Measurements from ENCODE around the gene BOK.
"Not testable (repeated sequence)": the region's sequence is repeated elsewhere in the genome, so short reads cannot be mapped to it uniquely, and the experiment has no call there.

The BOK gene

GRCh38 chr2:241574911-241575623 is 16.5 kb downstream of the BOK start:
- DNase-seq: no peak

DNA sequence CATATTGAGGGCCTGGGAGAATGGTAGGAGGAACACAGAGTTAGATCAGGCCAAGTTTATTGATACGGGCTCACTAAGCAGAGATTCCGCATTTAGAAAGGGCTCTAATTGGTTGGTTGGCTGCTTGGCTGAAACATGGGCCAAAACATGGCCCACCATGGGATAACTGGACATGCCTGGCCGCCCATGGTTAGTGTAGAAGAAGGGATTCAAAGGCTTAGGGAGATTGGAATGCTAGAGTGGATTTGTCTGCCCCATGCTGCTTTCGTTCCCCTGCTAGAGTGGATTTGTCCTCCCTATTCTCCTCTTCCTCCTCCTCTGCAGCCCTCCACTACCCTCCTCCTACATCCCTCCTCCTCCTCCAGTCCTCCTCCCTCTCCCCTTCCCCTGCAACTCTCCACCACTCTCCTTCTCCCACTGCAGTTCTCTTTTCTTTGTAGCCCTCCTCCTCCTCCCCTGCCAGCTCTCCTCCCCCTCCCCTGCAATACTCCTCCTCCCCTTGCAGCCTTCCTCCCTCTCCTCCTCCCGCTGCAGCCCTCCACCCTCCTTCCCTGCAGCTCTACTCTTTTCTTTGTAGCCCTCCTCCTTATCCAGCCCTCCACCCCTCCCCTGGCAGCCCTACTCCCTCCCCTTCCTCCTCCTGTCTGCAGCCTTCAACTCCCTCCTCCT is 17.2 kb downstream of the BOK start:
- DNase-seq: no peak

DNA sequence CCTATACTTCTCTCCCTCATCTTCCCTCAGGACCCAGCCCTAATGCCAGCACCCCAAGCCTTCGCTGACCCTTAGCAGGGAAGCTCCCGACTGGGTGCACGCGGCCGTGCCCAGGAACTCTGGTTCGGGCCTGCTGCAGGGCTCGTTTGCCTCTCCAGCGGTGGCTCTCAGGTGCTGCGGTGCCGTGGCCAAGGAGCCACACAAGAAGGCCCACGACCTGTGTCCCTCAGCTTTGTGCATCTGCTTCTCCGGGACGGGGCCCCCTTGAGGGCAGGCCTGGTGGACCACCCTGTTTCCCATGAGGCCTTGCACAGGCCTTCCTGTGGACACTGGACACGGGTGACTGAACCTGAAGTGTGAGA is 17.7 kb downstream of the BOK start:
- no peak for DNase-seq

GRCh38 chr2:241577413-241578122 is 19.0 kb downstream of the BOK start:
- DNase-seq: no peak

DNA sequence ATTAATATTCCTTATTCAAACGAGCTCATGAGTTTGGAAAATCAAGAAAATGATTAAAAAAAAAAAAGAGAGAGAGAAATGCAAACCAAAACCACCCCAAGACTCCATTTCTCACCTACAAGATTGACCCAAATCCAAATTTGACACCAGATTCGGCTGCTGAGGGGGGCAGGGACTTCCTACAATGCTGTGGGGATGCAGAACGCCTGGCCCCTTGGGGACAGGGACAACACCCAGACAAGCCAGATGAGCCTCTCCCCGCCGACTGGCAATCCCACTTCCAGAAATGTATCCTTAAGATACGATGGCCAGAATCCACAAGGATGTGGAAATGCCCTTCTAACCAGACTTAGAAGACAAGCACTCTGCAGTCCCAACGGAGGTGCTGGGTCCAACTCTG is 20.7 kb downstream of the BOK start:
- no peak for DNase-seq

DNA sequence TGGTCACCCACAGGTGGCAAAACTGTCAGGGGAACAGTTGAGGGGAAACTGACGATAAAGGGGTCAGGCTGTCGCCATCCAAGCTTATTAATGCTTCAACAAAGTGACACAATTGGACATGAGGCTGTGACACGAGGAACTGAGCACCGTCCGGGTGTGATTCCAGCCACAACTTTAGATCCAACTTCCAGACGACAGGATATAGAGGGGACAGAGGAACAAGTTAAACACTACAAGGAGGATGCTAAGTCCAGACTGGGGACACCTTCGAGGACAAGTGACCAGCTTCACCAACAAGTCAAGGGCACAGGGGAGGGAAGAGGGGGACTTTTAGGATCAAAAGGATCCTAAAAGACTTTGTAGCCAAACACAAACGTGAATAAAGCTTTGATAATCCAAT is 23.8 kb downstream of the BOK start:
- DNase-seq: no peak

DNA sequence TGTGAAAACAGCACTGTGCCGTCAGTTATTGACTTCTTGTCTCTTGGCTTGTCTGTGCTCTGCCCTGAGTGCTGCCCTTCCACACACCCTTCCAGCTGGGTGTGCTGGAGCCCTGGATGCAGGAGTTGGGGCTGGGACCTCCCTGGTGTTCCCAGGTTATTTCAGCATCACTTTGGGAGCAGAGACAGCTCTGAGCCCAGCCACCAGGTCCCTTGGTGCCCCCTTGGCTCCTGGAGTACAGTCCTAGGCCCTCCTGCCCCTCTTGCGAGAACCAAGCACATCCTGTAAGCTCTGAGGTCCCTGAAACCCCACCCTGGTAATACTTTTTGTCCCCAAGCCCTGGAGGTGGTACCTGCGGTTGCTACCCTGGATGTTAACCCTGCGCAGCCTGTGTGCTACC is 24.3 kb downstream of the BOK start:
- no peak for DNase-seq

DNA sequence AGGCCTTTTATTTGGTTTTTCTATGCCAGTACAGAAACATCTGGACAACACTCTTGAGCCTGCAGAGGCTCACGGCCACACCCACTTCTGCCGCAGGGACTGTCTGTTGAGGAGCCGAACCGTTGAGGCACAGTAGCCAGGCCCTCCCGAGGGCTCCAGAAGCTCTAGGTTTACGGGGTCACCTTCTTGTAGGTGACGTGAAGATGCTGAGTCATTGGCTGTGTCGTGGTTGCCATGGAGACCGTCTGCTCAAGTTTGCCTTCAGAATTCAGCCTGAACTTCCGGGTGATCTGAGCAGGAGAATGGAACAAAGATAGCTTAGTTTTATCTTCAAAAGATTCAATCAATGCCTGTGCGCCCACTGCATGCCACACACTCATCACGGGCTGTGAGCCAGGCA is 25.9 kb downstream of the BOK start:
- no peak for DNase-seq

- no peak for DNase-seq
These were observed 28.2 kb downstream of the BOK start for GRCh38 chr2:241586564-241587264.

GRCh38 chr2:241589863-241590262 is 31.3 kb downstream of the BOK start:
- not testable (repeated sequence) for DNase-seq

DNA sequence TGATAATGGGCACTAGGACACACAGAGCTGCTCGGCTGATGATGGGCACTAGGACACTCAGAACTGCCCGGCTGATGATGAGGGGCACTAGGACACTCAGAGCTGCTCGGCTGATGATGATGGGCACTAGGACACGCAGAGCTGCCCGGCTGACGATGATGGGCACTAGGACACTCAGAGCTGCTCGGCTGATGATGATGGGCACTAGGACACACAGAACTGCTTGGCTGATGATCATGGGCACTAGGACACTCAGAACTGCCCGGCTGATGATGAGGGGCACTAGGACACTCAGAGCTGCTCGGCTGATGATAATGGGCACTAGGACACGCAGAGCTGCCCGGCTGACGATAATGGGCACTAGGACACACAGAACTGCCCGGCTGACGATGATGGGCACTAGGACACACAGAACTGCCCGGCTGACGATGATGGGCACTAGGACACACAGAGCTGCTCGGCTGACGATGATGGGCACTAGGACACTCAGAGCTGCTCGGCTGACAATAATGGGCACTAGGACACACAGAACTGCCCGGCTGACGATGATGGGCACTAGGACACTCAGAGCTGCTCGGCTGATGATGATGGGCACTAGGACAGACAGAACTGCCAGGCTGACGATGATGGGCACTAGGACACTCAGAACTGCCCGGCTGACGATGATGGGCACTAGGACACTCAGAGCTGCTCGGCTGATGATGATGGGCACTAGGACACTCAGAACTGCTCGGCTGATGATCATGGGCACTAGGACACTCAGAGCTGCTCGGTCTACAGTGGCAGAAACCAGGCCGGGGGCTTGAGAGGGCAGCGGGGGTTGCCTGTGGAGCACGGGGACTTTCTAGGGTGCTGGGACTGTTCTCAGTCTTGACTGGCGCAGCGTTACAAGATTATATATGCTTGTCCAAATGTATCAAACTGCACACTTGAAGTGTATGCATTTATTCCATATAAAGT is 32.2 kb downstream of the BOK start:
- not testable (repeated sequence) for DNase-seq

- no peak for DNase-seq
These were observed 33.7 kb downstream of the BOK start for GRCh38 chr2:241592126-241592845.

DNA sequence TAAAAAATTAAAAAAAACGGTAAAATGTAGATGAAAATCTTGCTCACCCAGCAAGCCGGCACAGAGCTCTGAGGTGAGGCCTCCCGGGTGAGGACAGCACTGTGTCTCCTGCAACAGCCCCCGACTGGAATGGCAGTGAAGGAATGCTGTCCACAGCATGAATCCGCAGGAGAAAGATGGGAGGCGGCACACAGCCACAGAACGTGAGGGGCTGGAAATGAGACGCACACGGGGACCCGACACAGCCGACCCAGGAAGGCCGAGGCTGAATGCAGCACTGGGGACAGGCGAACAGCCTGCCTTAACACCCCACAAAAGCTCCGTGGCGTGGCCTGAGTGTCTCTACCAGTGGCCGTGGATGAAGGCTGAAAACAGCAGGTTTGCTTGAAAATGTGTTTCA is 34.7 kb downstream of the BOK start:
- no peak for DNase-seq

GRCh38 chr2:241595600-241596140 is 37.1 kb downstream of the BOK start:
- no peak for DNase-seq

GRCh38 chr2:241597561-241597960 is 39.0 kb downstream of the BOK start:
- no peak for DNase-seq

GRCh38 chr2:241598061-241598460 is 39.5 kb downstream of the BOK start:
- no peak for DNase-seq

- DNase-seq: no peak
These were observed 39.9 kb downstream of the BOK start for GRCh38 chr2:241598487-241598886.

DNA sequence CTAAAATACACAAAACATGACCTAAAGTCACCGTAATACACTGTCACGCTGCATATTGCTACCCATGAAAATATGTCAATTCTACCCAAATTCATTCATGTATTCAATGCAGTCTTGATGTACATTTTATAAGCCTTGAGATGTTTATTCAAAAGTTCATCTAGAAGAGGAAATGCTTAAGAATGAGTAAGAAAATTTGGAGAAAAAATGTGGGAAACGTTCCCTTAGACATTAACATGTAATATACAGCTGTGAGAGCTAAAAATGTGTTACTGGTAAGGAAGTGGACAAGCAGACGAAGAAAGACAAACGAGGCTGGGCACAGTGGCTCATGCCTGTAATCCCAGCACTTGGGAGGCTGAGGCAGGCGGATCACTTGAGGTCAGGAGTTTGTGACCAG is 41.1 kb downstream of the BOK start:
- no peak for DNase-seq

GRCh38 chr2:241601841-241602240 is 43.3 kb downstream of the BOK start:
- no peak for DNase-seq

- DNase-seq: no peak
These were observed 44.2 kb downstream of the BOK start for GRCh38 chr2:241602720-241603119.

DNA sequence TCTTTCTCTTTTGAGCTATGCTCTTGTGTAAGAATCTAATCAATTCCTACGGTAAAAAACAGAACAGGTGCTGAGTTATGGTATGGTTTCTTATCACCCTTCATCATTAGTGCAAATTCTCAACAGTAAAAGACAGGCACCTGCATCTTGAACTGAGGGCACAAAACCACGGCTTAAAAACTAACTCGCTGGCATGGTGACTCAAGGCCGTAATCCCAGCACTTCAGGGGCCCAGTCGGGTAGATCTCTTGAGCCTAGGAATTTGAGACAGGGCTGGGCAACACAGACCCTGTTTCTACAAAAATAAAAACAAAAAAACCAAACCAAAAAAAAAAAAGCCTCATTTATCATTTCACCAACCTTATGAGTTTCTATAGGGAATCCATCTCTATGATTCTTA is 45.1 kb downstream of the BOK start:
- DNase-seq: no peak
